Measurements from ENCODE around the gene NFIA.

NFIA gene

DNA sequence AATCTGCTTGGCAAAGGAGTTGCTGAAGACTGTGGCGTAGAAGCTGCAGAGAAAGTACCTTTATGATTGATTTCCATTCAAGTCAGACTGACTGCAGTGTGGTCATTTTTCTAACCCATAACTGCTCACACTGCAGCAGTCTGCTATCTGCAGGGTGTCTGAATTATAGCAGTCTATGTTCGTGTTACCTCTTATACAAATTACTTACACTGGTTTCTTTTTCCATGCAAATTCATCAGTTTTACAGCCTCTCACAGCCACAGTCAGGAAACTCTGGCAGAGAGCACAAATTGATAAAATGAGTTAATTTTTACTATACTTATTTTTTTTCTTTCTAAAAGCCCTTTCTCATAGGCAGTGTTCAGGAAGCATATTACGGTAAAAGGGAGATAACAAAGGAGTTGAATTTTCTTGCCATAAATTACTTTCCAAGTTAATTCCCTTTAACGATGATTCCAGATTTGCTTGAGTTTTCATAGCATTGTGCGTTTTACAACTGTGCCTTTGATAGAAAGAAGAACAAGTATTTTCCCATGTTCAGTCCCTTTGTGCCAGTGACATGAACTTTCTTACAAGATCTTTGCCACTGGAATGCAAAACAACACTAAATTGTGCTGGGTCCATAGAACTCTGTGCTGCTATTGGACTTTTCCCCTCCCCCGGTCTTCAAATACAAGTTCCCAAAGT is 261.5 kb downstream of the NFIA start:
- peak; percentile 60 for DNase-seq

DNA sequence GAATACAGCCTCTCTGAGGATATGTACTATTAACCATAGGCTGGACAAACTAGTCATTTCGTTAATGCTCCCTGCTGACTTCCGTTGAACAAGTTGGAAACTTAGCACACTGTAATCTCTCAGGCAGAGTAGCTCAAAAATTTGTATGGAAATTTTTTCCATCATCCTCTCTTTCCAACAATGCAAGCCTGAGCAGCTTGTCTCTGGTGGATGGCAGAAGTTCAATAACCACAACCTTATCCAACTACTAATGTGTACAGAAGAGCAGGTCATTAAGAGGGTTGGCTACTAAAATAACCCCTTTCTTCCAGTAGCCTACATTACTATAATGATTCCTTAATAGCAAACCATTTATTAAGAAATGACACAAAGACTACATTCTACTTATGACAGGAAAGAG is 262.3 kb downstream of the NFIA start:
- DNase-seq = no peak

- DNase-seq = no peak
Observed at GRCh38 chr1:61348025-61348665, 265.8 kb downstream of the NFIA start.

GRCh38 chr1:61352845-61353435 is 270.6 kb downstream of the NFIA start:
- no peak for DNase-seq

DNA sequence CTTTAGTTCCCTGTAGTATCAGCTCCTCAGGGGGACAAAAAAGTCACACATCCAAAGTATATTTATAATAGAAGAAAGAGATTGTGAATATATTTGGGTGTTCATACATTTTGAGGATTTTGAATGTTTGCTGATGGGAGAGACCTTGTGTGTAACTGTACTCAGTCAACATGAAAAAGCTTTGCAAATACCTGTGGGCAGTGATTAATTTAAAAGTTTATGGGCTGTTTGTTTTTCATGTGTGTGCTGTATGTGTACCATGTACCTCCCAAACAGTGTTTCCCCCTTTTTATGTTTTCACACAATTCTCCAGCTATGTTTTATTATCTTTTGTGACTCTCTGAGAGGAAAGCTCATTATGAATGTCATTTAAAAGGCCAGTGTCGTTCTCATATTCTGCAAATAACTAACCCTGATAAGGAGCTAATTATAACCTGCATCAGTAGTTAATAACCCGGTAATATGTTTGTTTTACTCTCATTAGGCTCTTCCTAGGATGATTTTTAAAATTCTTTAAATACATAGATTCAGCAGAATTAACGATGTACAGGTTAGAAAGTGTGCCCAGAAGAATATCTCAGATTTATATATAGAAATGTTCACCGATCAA is 271.5 kb downstream of the NFIA start:
- DNase-seq = no peak

DNA sequence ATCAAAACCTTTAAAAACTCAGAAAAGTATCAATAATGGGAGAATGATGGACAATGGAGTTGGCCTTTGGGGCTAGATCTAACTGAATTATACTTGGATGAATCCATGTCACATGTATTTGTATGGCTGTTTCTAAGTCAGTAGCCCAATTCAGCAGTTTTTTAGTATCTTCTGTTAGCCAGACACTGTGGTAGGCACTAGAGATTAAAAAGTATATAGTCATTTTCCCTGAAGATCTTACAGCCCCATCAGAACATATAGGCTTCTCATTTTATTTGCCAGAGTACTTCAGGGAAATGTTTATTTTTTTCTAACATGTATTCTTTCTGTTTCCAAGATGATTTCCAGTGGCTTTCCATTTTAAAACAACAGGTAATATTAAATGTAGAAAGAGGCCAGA is 273.7 kb downstream of the NFIA start:
- DNase-seq = no peak

- DNase-seq = peak; percentile 58
Observed at GRCh38 chr1:61356995-61357394, 274.6 kb downstream of the NFIA start.

DNA sequence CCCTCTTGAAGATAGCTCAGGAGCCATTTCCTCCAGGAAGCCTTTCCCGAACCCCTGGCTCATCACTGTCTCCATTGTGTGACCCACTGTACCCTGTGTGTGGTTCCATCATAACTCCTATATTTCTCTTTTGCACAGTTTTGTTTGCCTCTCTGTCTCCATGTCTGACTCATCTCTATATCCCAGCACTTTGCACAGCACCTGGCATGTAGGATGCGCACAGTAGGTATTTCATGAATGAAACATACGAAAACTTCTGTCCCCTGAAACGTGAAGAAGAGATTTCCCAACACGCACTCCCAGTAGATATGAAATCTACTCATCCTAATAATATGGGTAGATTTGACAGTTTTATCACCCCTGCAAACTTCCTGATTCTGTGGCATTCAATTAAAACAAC is 275.2 kb downstream of the NFIA start:
- DNase-seq = no peak

GRCh38 chr1:61358770-61359455 is 276.6 kb downstream of the NFIA start:
- DNase-seq = no peak

- DNase-seq = no peak
Observed at GRCh38 chr1:61361931-61362330, 279.6 kb downstream of the NFIA start.

GRCh38 chr1:61362351-61362750 is 280.0 kb downstream of the NFIA start:
- no peak for DNase-seq

DNA sequence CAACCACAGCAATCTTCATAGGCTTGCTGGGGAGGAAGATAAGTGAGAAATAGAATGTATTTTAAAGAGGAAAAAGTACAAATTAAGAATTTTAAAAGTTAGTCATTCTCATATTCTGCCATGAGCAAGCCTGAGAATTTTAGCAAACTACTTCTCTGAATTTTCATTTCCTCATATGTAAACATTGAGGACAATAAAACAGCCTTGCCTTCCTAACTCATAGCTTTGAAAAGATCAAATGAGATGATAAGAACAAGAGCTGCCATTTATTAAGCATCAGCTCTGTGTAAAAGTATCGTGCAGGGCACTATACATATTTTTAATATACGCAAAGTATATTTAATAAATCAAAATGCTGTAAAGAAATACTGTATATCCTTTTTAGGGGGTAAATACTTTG is 286.0 kb downstream of the NFIA start:
- no peak for DNase-seq

DNA sequence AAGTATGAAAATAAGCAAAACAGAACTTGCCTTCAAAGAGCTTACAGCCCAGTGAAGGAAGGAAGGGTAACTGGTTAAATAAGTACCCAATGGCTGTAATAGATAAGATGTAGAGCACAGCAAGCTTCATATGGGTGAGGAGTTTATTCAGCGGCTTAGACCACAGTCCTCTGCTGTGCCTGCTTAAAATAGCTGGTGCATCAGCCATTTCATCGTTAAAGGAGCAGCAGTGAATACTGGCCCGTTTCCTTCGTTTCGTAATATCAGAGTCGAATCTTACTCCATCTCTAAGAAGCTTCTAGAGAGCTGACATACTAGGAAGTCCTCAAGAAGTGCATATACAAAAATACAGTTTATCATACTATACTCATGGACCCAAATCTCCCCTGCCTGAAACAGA is 286.5 kb downstream of the NFIA start:
- peak; percentile 21 for DNase-seq

DNA sequence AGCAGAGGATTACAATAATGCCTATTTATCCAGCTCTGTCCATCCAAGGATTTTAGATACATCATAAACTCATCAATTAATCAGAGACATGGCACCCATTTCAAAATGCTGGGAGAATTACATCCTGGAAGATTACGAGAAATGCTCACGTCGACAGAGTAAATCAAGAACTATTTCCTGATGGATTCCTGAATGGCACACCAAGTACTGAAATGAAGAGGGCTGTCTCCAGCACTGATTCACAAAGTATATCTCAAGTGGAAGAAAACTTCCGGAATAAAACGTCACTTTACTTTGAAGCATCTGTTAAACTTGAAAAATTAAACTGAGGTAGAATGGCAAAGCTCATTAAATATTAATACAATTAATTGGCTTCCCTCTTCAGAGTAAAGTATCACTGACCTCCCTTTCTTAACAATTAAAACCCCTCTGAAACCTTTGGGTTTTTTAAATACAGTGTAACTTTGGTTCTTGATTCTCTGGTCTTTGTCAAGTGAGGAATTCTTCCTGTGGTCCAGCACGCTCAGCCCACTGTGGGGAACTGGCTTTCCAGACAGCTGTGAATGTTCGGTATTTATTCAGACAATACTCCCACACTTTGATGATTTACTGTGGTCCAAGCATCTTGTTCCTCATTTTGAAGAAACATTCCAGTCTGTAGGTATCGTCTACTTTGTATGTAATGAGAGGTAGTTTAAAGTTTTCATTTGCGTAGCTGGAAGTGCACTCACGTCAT is 288.0 kb downstream of the NFIA start:
- no peak for DNase-seq

GRCh38 chr1:61370913-61371279 is 288.5 kb downstream of the NFIA start:
- DNase-seq = no peak

- no peak for DNase-seq
Observed at GRCh38 chr1:61372944-61373343, 290.6 kb downstream of the NFIA start.

DNA sequence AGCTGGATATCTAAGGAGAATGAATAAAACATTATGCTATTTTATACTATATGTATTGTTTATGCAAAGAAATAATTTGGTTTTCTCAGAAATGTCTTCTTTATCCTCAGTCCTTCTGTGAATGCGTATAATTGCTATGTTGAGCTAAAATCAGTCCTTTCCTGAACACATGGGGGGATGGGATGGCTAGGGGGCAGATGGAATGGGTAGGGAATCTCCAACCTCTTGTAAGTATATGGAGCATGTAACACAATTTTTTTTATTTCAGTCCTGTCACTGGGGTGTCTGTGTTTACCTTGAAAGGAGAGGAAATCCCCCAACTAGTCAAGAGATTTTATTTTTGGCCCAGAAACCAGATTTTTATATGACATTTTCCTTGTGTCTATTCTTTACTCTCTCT is 291.8 kb downstream of the NFIA start:
- DNase-seq = no peak

- no peak for DNase-seq
Observed at GRCh38 chr1:61375082-61375880, 292.9 kb downstream of the NFIA start.

DNA sequence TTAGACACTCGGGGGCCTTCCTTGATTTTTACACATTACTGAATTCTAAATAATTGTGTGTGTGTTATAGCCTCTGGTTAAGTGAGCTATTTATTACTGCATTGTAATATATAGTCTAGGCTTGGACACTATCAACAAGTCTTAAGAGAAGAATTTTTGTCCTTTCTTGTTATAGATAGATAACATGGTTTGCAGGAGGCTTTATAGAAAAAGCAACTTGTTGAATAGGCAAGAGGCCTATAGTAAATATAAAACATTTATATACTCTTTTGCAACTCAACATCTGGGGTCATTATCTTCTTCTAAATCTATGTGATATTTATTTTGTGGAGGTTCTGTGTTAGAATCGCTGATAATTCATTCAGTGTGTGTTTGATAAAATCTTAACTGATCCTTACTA is 293.8 kb downstream of the NFIA start:
- DNase-seq = no peak

DNA sequence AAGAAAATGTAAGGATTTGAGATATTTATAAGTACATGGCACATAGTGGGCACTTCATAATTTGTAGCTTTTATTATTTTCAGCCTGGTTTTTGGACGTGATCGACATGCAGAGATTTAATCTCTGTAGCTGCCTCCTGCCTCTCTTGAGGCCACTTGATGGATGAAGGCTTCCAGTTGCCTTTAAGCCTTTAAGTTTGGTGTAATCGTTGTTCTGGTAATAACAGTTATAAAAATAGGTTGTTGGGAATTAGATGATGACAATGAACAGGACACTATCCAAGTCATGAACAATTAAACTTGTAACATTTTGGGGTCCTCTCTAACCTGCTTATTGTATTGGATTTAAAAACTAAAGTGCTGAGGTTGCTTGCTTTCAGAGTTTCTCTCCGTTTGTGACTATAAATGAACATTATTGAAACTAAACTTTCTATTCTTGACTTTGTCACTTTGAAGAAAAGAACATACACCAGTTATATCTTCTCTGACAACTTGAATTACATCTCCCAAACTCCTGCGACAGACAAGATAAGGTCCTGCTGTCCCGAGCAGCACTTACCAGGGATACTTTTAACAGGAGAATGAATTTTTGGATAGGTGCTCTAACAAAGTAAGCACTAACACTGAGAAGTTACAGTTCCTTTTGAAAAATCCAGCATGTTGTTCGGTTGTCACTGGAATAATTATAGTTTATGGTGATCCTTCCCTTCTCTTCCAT is 295.0 kb downstream of the NFIA start:
- no peak for DNase-seq

GRCh38 chr1:61378494-61379180 is 296.3 kb downstream of the NFIA start:
- DNase-seq = no peak

Data from hematopoietic multipotent progenitor cell treated with erythropoietin and hydrocortisone succinate and interleukin-3 and kit ligand, for 4 days (in vitro differentiated cells).